Fibroblast of pulmonary artery (primary cell): ENCODE data around the gene TP53AIP1.

ENCODE experiments used
- DNase-seq: peaks from one replicate; pipeline ENCODE4 v3.0.0-alpha.2; 2010; ENCODE audit warnings: low read depth
- H3K4me3 ChIP-seq: replicated peaks from 2 replicates; pipeline ENCODE4 v1.5.1; 2011; ENCODE audit warnings: low read depth, mild to moderate bottlenecking, control low read depth, low read length, moderate library complexity
- TF ChIP-seq, protein P1 (sequence below): IDR thresholded peaks from 2 replicates; pipeline ENCODE4 v1.5.1; 2011; ENCODE audit warnings: mild to moderate bottlenecking, control low read depth, low read length, inconsistent platforms; ENCODE audit errors: missing control alignments

The TP53AIP1 gene

DNA sequence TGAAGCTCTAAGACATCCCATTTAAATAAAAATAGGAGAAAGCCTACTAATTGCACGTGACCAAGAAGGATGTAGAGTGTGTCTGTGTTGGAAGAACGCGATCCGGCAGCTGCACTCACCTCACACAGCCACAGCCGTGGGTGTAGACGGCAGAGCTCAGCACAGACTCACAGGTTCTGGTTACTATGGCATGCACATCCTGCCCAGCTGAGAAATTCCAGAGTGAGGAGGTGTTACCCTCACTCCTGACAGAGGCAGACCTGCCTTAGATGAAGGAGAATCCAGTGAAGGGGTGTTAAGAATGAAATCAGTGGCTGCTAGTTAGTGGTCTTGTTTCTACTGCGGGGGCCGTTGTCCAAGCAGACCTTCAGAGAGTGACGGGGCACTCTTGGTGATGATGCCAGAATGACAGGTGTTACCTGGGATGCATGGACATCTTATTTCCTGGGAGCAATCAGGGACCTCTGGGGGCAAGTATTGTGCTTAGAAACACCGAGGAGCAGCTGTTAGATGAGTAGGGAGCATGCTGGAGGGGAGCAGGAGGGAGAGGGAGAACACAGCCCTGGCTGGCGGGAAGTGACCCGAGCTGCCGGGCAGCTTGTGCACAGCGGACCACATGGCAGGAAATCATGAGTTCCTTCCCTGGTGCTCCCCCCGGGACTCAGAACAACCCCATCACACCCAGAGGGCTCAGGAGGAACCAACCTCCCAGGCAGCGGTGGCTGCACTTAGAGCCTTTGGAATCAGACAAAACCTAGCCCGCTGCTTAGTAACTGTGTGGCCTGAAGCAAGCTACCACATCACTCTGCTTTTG, 39.2 kb downstream of the TP53AIP1 start:
- DNase-seq: no peak
- H3K4me3 ChIP-seq: no peak overlapping the region
- TF ChIP-seq, protein P1, sequence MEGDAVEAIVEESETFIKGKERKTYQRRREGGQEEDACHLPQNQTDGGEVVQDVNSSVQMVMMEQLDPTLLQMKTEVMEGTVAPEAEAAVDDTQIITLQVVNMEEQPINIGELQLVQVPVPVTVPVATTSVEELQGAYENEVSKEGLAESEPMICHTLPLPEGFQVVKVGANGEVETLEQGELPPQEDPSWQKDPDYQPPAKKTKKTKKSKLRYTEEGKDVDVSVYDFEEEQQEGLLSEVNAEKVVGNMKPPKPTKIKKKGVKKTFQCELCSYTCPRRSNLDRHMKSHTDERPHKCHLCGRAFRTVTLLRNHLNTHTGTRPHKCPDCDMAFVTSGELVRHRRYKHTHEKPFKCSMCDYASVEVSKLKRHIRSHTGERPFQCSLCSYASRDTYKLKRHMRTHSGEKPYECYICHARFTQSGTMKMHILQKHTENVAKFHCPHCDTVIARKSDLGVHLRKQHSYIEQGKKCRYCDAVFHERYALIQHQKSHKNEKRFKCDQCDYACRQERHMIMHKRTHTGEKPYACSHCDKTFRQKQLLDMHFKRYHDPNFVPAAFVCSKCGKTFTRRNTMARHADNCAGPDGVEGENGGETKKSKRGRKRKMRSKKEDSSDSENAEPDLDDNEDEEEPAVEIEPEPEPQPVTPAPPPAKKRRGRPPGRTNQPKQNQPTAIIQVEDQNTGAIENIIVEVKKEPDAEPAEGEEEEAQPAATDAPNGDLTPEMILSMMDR: no peak

DNA sequence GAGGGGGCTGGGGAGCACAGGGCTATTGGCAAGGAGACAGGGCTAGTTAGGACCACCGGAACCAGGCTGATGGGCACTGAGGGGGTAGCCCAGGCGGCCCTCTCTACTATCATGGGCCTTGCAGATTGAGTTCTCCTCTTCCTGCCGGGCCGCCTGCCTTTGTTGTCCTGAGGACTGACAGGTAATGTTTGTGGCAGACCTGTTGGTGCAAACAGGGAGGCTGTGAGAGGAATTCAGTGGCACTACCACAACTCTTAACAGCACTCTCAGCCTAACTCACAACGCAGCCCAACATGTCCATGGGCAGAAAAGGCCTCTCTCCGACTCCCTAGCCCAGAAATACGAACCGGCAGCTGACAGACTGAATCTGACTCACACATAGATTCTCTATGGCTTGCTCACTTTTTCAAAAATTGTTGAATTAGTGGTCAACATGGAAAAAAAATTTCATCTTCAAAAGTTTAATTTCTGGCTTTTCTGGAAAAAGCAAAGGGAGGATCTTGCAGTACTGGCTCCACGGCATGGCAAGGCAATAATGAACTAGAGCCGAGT, 40.1 kb downstream of the TP53AIP1 start:
- peak; percentile 20 for DNase-seq
- TF ChIP-seq, protein P1: no peak
- no peak overlapping the region for H3K4me3 ChIP-seq

DNA sequence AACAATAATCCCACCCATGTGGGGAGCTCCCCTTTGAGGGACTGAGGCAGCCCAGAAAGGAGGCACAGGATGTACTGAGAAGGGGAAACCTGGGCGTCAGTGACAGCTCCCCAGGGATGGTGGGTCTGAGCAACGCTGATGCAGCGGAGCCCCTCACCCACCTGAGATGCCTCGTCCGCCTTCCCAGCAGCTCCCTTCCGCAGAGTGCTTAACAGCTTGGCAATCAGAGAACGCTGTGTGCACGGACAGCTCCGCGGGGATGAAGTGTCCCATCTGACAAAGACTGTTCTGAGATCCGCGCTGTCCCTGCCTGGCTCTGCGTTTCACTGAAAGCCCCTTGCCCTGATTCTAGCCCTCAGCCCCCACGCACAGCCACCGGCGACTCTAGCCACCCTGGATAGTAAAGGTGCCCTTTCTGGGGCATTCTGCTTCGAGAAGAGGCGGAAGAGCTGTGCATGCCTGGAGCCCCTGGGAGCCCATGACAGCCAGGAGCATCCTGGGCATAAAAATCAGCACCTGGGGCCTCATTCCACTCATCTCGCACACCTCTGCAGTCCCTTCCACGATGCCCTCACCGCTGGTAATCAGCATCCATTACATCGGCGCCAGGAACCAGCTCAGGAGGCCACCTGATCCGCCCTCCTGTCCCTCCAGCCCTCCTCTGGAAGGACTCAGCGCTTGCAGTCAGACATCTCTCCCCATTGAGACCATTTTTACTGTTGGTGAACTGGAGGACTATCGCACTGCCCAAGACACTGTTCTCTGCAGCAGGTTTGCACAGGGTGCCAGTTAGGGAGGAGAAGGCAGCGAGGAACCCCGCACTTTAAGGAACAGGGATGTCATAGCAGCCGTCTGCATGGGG, 40.8 kb downstream of the TP53AIP1 start:
- H3K4me3 ChIP-seq: no peak overlapping the region
- no peak for DNase-seq
- TF ChIP-seq, protein P1: no peak

DNA sequence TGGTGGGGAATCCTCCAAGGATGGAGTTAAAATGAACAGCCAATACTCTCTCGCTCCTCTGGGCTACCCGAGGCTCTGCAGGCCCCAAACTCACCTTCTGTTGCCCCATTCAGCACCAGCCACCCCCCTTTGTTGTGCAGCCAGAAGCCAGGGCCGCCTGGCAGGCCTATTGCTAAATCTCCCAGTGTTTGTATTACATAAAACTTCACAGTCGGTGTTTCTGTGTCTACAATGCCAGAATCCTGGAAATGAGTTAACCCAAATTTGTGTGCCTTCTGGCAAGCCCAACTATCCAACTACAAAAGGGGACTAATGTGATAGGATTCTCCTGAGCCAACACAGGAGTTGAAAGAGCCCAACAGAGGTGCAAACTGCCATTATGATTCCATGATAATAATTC, 42.2 kb downstream of the TP53AIP1 start:
- H3K4me3 ChIP-seq: no peak overlapping the region
- DNase-seq: no peak
- TF ChIP-seq, protein P1: no peak

DNA sequence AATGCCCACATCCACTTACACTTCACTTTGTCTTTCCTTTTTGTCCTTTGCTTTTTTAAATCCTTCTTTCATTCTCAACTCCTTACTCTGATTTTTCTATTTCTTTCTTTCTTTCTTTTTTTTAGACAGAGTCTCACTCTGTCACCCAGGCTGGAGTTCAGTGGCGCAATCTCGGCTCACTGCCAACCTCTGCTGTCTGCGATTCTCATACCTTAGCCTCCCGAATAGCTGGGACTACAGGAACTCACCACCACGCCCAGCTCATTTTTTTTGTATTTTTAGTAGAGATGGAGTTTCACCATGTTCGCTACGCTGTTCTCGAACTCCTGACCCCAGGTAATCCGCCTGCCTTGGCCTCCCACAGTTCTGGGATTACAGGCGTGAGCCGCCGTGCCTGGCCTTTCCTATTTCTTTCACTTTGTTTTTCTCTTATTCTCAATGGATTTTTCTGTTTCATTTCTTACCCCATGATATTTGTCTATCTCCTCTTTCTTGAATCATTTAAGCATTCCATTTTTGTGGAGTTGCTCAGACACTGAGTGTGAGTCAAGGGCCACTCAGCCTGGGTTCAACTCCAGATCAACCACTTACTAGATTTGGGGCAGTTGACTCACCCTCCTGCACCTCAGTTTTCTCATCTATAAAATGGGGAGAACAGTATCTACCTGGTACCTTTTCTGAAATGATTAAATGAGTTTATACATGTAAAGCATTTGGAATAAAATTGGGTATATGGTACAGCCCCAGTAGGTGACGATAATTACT, 43.9 kb downstream of the TP53AIP1 start:
- DNase-seq: no peak
- TF ChIP-seq, protein P1: no peak
- H3K4me3 ChIP-seq: no peak overlapping the region

DNA sequence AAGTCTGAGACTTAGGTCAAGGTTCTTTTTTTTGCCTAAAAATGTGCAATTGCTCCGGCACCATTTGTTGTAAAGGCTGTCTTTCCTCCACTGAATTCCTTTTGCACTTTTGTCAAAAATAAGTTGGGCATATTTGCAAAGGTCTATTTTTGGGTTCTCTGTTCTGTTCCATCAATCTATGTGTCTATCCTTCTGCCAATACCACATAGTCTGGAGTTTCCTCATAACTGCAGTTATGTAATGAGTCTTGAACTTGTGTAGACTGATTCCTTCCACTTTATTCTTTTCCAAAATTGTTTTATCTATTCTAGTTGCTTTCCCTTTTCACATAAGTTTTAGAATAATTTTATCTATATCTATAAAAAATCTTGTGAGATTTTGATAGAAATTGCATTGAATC, 44.8 kb downstream of the TP53AIP1 start:
- H3K4me3 ChIP-seq: no peak overlapping the region
- DNase-seq: no peak
- TF ChIP-seq, protein P1: no peak
